HCT116 (cell line): Measurements from ENCODE around the gene DHX58. TPM values are rescaled to one million over a fixed set of nuclear protein-coding genes. Genes with fewer than 3 reads are reported as not detected.

Experiments
- ATAC-seq: fragments of 200-7000 bp; cut with Tn5 transposase; 2 replicates; pipeline ENCODE4 v1.9.1; 2020; ENCODE audit warnings: mild to moderate bottlenecking, moderate library complexity
- BruUV-seq: library from RNA; stranded (reverse); fragments of 400-500 nt; replicated peaks from 2 replicates; lab custom pipeline; 2021; lab: Mats Ljungman, UMichigan
- CTCF ChIA-PET: fragments of 300-600 bp; sonication (Branson Sonifier 250); formaldehyde crosslinking; loops from one replicate; lab custom pipeline; 2021; ENCODE audit warnings: antibody characterized with exemption; lab: Charles Lee
- POLR2A ChIA-PET: fragments of 300-600, 350-600 bp; sonication (Branson Sonifier 250); formaldehyde crosslinking; loops from one replicate; lab custom pipeline; 2021; ENCODE audit warnings: antibody characterized with exemption; lab: Charles Lee
- RAD21 ChIA-PET, 2 experiments: fragments of 300-600 bp; sonication (Branson Sonifier 250); formaldehyde crosslinking; loops; one replicate each; lab custom pipeline; 2023; ENCODE audit warnings: low total read pairs in 2 of 2; ENCODE audit not compliant: uncharacterized antibody in 2 of 2, unreplicated experiment in 2 of 2, low non-redundant PET in 1 of 2; lab: Charles Lee
- DNase-seq: peaks from one replicate; pipeline ENCODE4 v3.0.0-alpha.2; 2010; ENCODE audit warnings: low read depth, low spot score
- H2AFZ ChIP-seq: fragments of 200-600 bp; shearing (Covaris generic), sonication (generic); 2 replicates; pipeline ENCODE4 v1.6.1; 2017; ENCODE audit warnings: low read depth, mixed run types, mixed read lengths, antibody characterized with exemption, low read length; ENCODE audit not compliant: poor library complexity, severe bottlenecking
- H3K27ac ChIP-seq: 2 replicates; pipeline ENCODE4 v1.5.1; 2012; ENCODE audit warnings: low read depth, low read length
- H3K27me3 ChIP-seq: fragments of 200-600 bp; sonication (generic); 2 replicates; pipeline ENCODE4 v1.6.1; 2016; ENCODE audit warnings: mixed run types, low read length, mixed read lengths; ENCODE audit not compliant: insufficient read depth
- H3K36me3 ChIP-seq, 2 experiments: fragments of 200-500 bp in 1 of 2; fragments of 200-600 bp in 1 of 2; sonication (Bioruptor generic) in 1 of 2; sonication (generic) in 1 of 2; 2 replicates each; pipeline versions ENCODE4 v1.5.1 to v1.6.1; 2014 to 2016; ENCODE audit warnings: low read length in 2 of 2, inconsistent platforms in 1 of 2, mixed read lengths in 1 of 2, mixed run types in 1 of 2; ENCODE audit not compliant: insufficient read depth in 2 of 2, control insufficient read depth in 1 of 2
- H3K4me1 ChIP-seq, 2 experiments: fragments of 200-600 bp in 1 of 2; sonication (generic) in 1 of 2; 2 replicates each; pipeline versions ENCODE4 v1.5.1 to v1.6.1; 2012 to 2017; ENCODE audit warnings: low read length in 2 of 2, inconsistent platforms in 1 of 2, mild to moderate bottlenecking in 1 of 2, mixed read lengths in 1 of 2, mixed run types in 1 of 2, moderate library complexity in 1 of 2; ENCODE audit not compliant: insufficient read depth in 2 of 2, control insufficient read depth in 1 of 2
- H3K4me2 ChIP-seq: fragments of 200-600 bp; sonication (generic); 2 replicates; pipeline ENCODE4 v1.6.1; 2017; ENCODE audit warnings: mixed run types, low read length, mixed read lengths
- H3K4me3 ChIP-seq, 2 experiments: fragments of 200-600 bp in 1 of 2; sonication (generic) in 1 of 2; replicated peaks in 1 of 2; 2 replicates each; pipeline ENCODE4 v1.5.1; 2011 to 2016; ENCODE audit warnings: low read length in 2 of 2, control low read depth in 1 of 2, low read depth in 1 of 2, mild to moderate bottlenecking in 1 of 2, mixed read lengths in 1 of 2, mixed run types in 1 of 2
- H3K79me2 ChIP-seq: fragments of 200-600 bp; sonication (generic); 2 replicates; pipeline ENCODE4 v1.6.1; 2017; ENCODE audit warnings: mild to moderate bottlenecking, mixed run types, low read length, moderate library complexity, mixed read lengths; ENCODE audit not compliant: insufficient read depth
- H3K9ac ChIP-seq: fragments of 200-600 bp; sonication (generic); 2 replicates; pipeline ENCODE4 v1.6.1; 2016; ENCODE audit warnings: low read length, mixed read lengths
- H3K9me2 ChIP-seq: fragments of 200-600 bp; sonication (generic), shearing (Covaris generic); 2 replicates; pipeline ENCODE4 v1.6.1; 2017; ENCODE audit warnings: mixed run types, mild to moderate bottlenecking, moderate library complexity; ENCODE audit not compliant: insufficient read depth
- H3K9me3 ChIP-seq, 2 experiments: fragments of 200-500 bp in 1 of 2; fragments of 200-600 bp in 1 of 2; sonication (Bioruptor generic) in 1 of 2; sonication (generic) in 1 of 2; 2 replicates each; pipeline ENCODE4 v1.6.1; 2014 to 2017; ENCODE audit warnings: low read length in 2 of 2, mixed read lengths in 2 of 2, inconsistent platforms in 1 of 2, low read depth in 1 of 2, mild to moderate bottlenecking in 1 of 2, mixed run types in 1 of 2, moderate library complexity in 1 of 2; ENCODE audit not compliant: control insufficient read depth in 1 of 2, insufficient read depth in 1 of 2
- H4K20me1 ChIP-seq: fragments of 200-600 bp; sonication (generic), shearing (Covaris generic); 2 replicates; pipeline ENCODE4 v1.6.1; 2017; ENCODE audit warnings: mixed run types, mild to moderate bottlenecking, moderate library complexity; ENCODE audit not compliant: insufficient read depth
- ATF3 ChIP-seq: IDR thresholded peaks from 2 replicates; pipeline ENCODE4 v1.6.1; 2012
- CBX3 ChIP-seq: IDR thresholded peaks from 2 replicates; pipeline ENCODE4 v1.6.1; 2012; ENCODE audit warnings: low read depth
- CEBPB ChIP-seq: IDR thresholded peaks from 2 replicates; pipeline ENCODE4 v1.6.1; 2012; ENCODE audit warnings: low read depth
- CTCF ChIP-seq, 3 experiments: fragments of 200-600 bp in 1 of 3; sonication (generic) in 1 of 3; IDR thresholded peaks in 2 of 3; conservative IDR thresholded peaks in 1 of 3; 2 replicates each; pipeline ENCODE4 v1.5.1; 2012 to 2017; ENCODE audit warnings: low read depth in 2 of 3, low read length in 2 of 3, antibody characterized with exemption in 1 of 3, borderline replicate concordance in 1 of 3, control low read depth in 1 of 3, mild to moderate bottlenecking in 1 of 3, mixed read lengths in 1 of 3, mixed run types in 1 of 3, moderate library complexity in 1 of 3; ENCODE audit not compliant: insufficient read depth in 1 of 3
- FOSL1 ChIP-seq: IDR thresholded peaks from 2 replicates; pipeline ENCODE4 v1.6.1; 2012; ENCODE audit warnings: low read depth
- JUND ChIP-seq: IDR thresholded peaks from 2 replicates; pipeline ENCODE4 v1.6.1; 2012
- MAX ChIP-seq: IDR thresholded peaks from 2 replicates; pipeline ENCODE4 v1.6.1; 2012
- POLR2A ChIP-seq: IDR thresholded peaks from 2 replicates; pipeline ENCODE4 v1.7.0; 2011; ENCODE audit warnings: borderline replicate concordance; ENCODE audit not compliant: insufficient read depth, insufficient read length; ENCODE audit errors: extremely low read depth
- POLR2AphosphoS5 ChIP-seq: IDR thresholded peaks from 2 replicates; pipeline ENCODE4 v1.6.1; 2011; ENCODE audit warnings: mild to moderate bottlenecking, low read depth, low read length, moderate library complexity
- RAD21 ChIP-seq: IDR thresholded peaks from 2 replicates; pipeline ENCODE4 v1.6.1; 2012; ENCODE audit warnings: low read depth, mild to moderate bottlenecking
- REST ChIP-seq: IDR thresholded peaks from 2 replicates; pipeline ENCODE4 v1.6.1; 2012; ENCODE audit warnings: low read depth
- SP1 ChIP-seq: IDR thresholded peaks from 2 replicates; pipeline ENCODE4 v1.6.1; 2012; ENCODE audit warnings: low read depth
- ZNF274 ChIP-seq: fragments of 200-500 bp; sonication (Bioruptor generic); IDR thresholded peaks from 2 replicates; pipeline ENCODE4 v1.6.1; 2014; ENCODE audit warnings: mild to moderate bottlenecking, low read depth, low read length, inconsistent platforms
- intact Hi-C: fragments of 100-400 bp; cut with micrococcal nuclease; formaldehyde crosslinking; loops from 2 replicates; pipeline ENCODE4 v1.10.0; 2022
- total RNA-seq: library from RNA; stranded (reverse); gene quantifications from one replicate; pipeline ENCODE4 v1.2.1, GENCODE V29; 2021; ENCODE audit not compliant: unreplicated experiment

The DHX58 gene
- total RNA-seq, 1 experiment from 2014 or later = 1.2 TPM

DNA sequence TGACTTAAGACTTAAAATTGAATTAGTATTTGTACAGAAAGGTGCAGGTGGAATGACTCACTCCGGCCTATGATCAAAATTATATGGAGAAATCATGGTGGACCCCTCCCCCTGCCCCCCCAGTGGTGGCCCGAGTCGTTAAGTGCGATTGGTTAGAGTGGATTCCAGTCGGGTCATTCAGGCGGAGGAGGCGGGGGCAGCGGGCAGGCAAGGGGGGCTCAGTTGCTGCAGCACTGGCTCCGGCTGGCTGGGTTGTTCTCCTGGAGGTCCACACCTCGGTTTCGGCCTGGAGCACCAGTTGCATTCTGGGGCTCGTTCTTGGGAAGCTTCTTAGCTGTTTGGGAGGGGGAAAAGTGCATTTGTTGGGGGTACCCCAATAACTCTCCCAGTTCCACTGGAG lies 13.1 kb upstream of the DHX58 start:
- Histone ChIP-seq H3K36me3 (peaks cover 29 to 45% of the 10 kb centered on the region in 2 experiments; a peak in 3 of 4 replicates), H3K4me1 (peaks cover 0 to 5% of the 10 kb centered on the region in 2 experiments; a peak in 2 of 4 replicates), H2AFZ (no peak overlapping the region), H4K20me1 (no peaks in the 10 kb centered on the region), H3K9ac (no peak overlapping the region), H3K4me3 (no peak overlapping the region), H3K9me3 (no peaks in the 10 kb centered on the region), H3K79me2 (peaks cover 5% of the 10 kb centered on the region; the same call in 1 of the 2 replicates), H3K27ac (no peak overlapping the region)
- intact Hi-C loops = no loop called here
- BruUV-seq = no TSS peak
- POLR2A ChIA-PET = no interaction called here
- RAD21 ChIA-PET = no interaction called here
- TF ChIP-seq RAD21 (no peak), CEBPB (no peak), SP1 (no peak), REST (no peak), FOSL1 (no peak), ATF3 (no peak), MAX (no peak), ZNF274 (no peak), JUND (no peak), CTCF (IDR thresholded peaks at IDR 0.05 in 2 of 3, conservative IDR thresholded peaks at IDR 0.05 in 1 of 3; ENCODE audit: borderline replicate concordance in 1 of 3, insufficient read depth in 1 of 3, low read depth in 2 of 3, low read length in 2 of 3) (no peak), POLR2AphosphoS5 (no peak), CBX3 (no peak), POLR2A (no peak)
- TF ChIP-seq, all 23 proteins: peak for 0
- CTCF ChIA-PET = no interaction called here
- no peaks in the 10 kb centered on the region for H3K27me3 ChIP-seq
- no peak overlapping the region for H3K4me2 ChIP-seq
- DNase-seq = no peak
- no peaks in the 10 kb centered on the region for H3K9me2 ChIP-seq
- ATAC-seq = no peak
